Stomach (tissue), 4 donors: ENCODE results near the gene CTNNA1.

Experiments
- CTCF ChIP-seq, 7 experiments: fragments of 450-650 bp in 4 of 7; fragments of 200-600 bp in 3 of 7; sonication (generic) in 3 of 7; IDR thresholded peaks; one replicate each; pipeline ENCODE4 v1.5.1; 2016 to 2019; ENCODE audit warnings: antibody characterized with exemption in 7 of 7, control low read depth in 2 of 7, mild to moderate bottlenecking in 1 of 7
- EP300 ChIP-seq: sonication (generic); formaldehyde crosslinking; IDR thresholded peaks from one replicate; pipeline ENCODE4 v1.6.1; 2017; ENCODE audit warnings: antibody characterized with exemption
- POLR2A ChIP-seq, 4 donors: fragments of 450-650 bp; IDR thresholded peaks; one replicate each; pipeline ENCODE4 v1.6.1; 2016; ENCODE audit warnings: antibody characterized with exemption in 4 of 4, control low read depth in 2 of 4, mild to moderate bottlenecking in 1 of 4, moderate library complexity in 1 of 4
- POLR2AphosphoS5 ChIP-seq, 3 donors: sonication (generic); formaldehyde crosslinking; IDR thresholded peaks; one replicate each; pipeline ENCODE4 v1.6.1; 2016; ENCODE audit warnings: antibody characterized with exemption in 3 of 3

GRCh38 chr5:138878437-138879235 lies 125.4 kb downstream of the CTNNA1 start:
- TF ChIP-seq POLR2A (IDR thresholded peaks at IDR 0.05) (no peak), EP300 (no peak), POLR2AphosphoS5 (IDR thresholded peaks at IDR 0.05) (no peak), CTCF (IDR thresholded peaks at IDR 0.05) (no peak)
